ENCODE data around the gene ASMTL.
"Not testable (repeated sequence)": the region's sequence is repeated elsewhere in the genome, so short reads cannot be mapped to it uniquely, and the experiment has no call there.

The ASMTL gene

GRCh38 chrX:1453395-1453783, 680 bp upstream of the ASMTL start:
- no peak for DNase-seq

GRCh38 chrX:1451661-1452515, 821 bp downstream of the ASMTL start:
- DNase-seq, result no peak

GRCh38 chrX:1451251-1451660, 1.5 kb downstream of the ASMTL start:
- no peak for DNase-seq

- no peak for DNase-seq
These were observed 2.1 kb downstream of the ASMTL start for GRCh38 chrX:1450361-1451161.

- no peak for DNase-seq
These were observed 2.9 kb downstream of the ASMTL start for GRCh38 chrX:1449823-1450149.

- DNase-seq, result no peak
These were observed 3.5 kb downstream of the ASMTL start for GRCh38 chrX:1449036-1449822.

GRCh38 chrX:1448573-1449001, 4.1 kb downstream of the ASMTL start:
- not testable (repeated sequence) for DNase-seq

GRCh38 chrX:1447969-1448572, 4.6 kb downstream of the ASMTL start:
- DNase-seq, result not testable (repeated sequence)

GRCh38 chrX:1446984-1447968, 5.4 kb downstream of the ASMTL start:
- DNase-seq, result not testable (repeated sequence)

GRCh38 chrX:1444561-1445500, 7.9 kb downstream of the ASMTL start:
- no peak for DNase-seq

- DNase-seq, result no peak
These were observed 9.1 kb downstream of the ASMTL start for GRCh38 chrX:1443496-1444075.

- DNase-seq, result no peak
These were observed 9.9 kb downstream of the ASMTL start for GRCh38 chrX:1442724-1443367.

GRCh38 chrX:1442016-1442665, 10.6 kb downstream of the ASMTL start:
- no peak for DNase-seq

GRCh38 chrX:1440506-1440905, 12.2 kb downstream of the ASMTL start:
- no peak for DNase-seq

GRCh38 chrX:1435241-1435895, 17.3 kb downstream of the ASMTL start:
- no peak for DNase-seq

- DNase-seq, result no peak
These were observed 17.9 kb downstream of the ASMTL start for GRCh38 chrX:1434871-1435240.

GRCh38 chrX:1433646-1434357, 18.9 kb downstream of the ASMTL start:
- DNase-seq, result no peak

GRCh38 chrX:1430451-1430850, 22.3 kb downstream of the ASMTL start:
- DNase-seq, result no peak

Data from NCI-H748 treated with DMSO at 0.1 percent for 48 hours (cell line).